Activated CD4-positive, alpha-beta T cell treated with anti-CD3 and anti-CD28 coated beads, Interleukin-2, amount 10 ng/mL, durations not matched to agents 7 days and 5 days (primary cell): ENCODE results near the gene SCG2. TPM values are rescaled to one million over a fixed set of nuclear protein-coding genes. Genes with fewer than 3 reads are reported as not detected.

ENCODE experiments used
- total RNA-seq, 2 experiments: library from RNA; stranded (reverse); gene quantifications; one replicate each; pipeline ENCODE4 v1.2.3, GENCODE V29; 2021

Gene SCG2
- total RNA-seq, 2 experiments from 2014 or later, result 0.08 to 0.10 TPM

Other genes starting within 250 kb of the SCG2 start
- 1 to 10 TPM; 6.5 to 7.5 TPM for gene AP1S3, start 235.2 kb upstream of the SCG2 start, total RNA-seq